HG02571 (cell line): ENCODE measurements around the gene DIPK1A.

Experiments used
- ATAC-seq: cut with Tn5 transposase; IDR thresholded peaks from one replicate; pipeline ENCODE4 v1.9.1; 2021; ENCODE audit warnings: mild to moderate bottlenecking, moderate library complexity; ENCODE audit not compliant: unreplicated experiment

Gene DIPK1A

GRCh38 chr1:92843429-92844352 is 117.6 kb downstream of the DIPK1A start:
- ATAC-seq, result no peak

- no peak for ATAC-seq
These were observed 118.2 kb downstream of the DIPK1A start for GRCh38 chr1:92843046-92843423.

GRCh38 chr1:92842082-92843045 is 118.9 kb downstream of the DIPK1A start:
- ATAC-seq, result no peak

- no peak for ATAC-seq
These were observed 120.7 kb downstream of the DIPK1A start for GRCh38 chr1:92840600-92840999.

GRCh38 chr1:92839442-92839841 is 121.8 kb downstream of the DIPK1A start:
- no peak for ATAC-seq

- no peak for ATAC-seq
These were observed 122.7 kb downstream of the DIPK1A start for GRCh38 chr1:92838519-92838918.

GRCh38 chr1:92837062-92837461 is 124.2 kb downstream of the DIPK1A start:
- no peak for ATAC-seq

GRCh38 chr1:92834617-92835016 is 126.6 kb downstream of the DIPK1A start:
- ATAC-seq, result no peak

- ATAC-seq, result no peak
These were observed 127.4 kb downstream of the DIPK1A start for GRCh38 chr1:92833840-92834239.

- ATAC-seq, result no peak
These were observed 128.6 kb downstream of the DIPK1A start for GRCh38 chr1:92832537-92833114.

- ATAC-seq, result peak; percentile 92
These were observed 129.3 kb downstream of the DIPK1A start, which contains the start of gene RPL5 for GRCh38 chr1:92831762-92832536. Gene RPL5 (plus strand): TSS chr1:92832040. CDS start chr1:92832115, 75 bp downstream.

- no peak for ATAC-seq
These were observed 129.9 kb downstream of the DIPK1A start for GRCh38 chr1:92831368-92831761.

GRCh38 chr1:92826792-92827191 is 134.5 kb downstream of the DIPK1A start:
- ATAC-seq, result no peak

GRCh38 chr1:92822879-92823278 is 138.4 kb downstream of the DIPK1A start:
- no peak for ATAC-seq

GRCh38 chr1:92820551-92820950 is 140.7 kb downstream of the DIPK1A start:
- no peak for ATAC-seq

- ATAC-seq, result no peak
These were observed 141.2 kb downstream of the DIPK1A start for GRCh38 chr1:92820024-92820423.

- ATAC-seq, result no peak
These were observed 143.1 kb downstream of the DIPK1A start for GRCh38 chr1:92817986-92818764.

GRCh38 chr1:92817137-92817697 is 144.0 kb downstream of the DIPK1A start:
- ATAC-seq, result no peak

- ATAC-seq, result no peak
These were observed 144.5 kb downstream of the DIPK1A start for GRCh38 chr1:92816732-92817131.
